Skin epidermis (tissue), 12 donors: ENCODE results near the gene C4orf50.

Experiments used
- H3K27ac ChIP-seq, 21 experiments: fragments of 200-600 bp; sonication (generic) in 11 of 21; one replicate each; pipeline ENCODE4 v1.5.0; 2020; ENCODE audit warnings: mild to moderate bottlenecking in 3 of 21, inconsistent platforms in 2 of 21, moderate library complexity in 2 of 21
- H3K4me3 ChIP-seq, 7 experiments: fragments of 200-600 bp; sonication (generic) in 2 of 7; one replicate each; pipeline ENCODE4 v1.5.0; 2020; ENCODE audit warnings: inconsistent platforms in 2 of 7, mild to moderate bottlenecking in 2 of 7, moderate library complexity in 1 of 7

The C4orf50 gene

DNA sequence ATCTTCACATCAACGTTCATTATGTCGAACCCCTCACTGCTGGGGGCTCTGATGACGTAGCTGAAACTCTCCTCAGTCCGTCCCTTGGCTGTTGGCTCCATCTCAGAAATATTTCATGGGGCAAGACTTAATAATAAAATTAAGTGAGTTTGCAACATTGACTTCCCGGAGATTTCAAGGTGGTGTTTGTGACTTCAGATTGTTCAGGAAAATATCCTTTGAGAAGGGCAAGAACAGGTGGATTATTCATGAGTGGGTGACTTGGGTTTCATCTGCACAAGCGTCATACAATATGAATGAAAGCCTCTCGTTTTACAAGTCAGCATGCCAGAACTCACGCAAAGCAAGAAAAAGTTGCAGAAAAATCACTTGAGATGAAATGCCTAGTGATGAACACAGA is at the start of gene C4orf50:
TSS of gene C4orf50 (minus strand) at position 101 of the 400 bp plus-strand sequence.
- Histone ChIP-seq H3K4me3 (no peak within 1 kb of the TSS), H3K27ac (no peak within 1 kb of the TSS)

DNA sequence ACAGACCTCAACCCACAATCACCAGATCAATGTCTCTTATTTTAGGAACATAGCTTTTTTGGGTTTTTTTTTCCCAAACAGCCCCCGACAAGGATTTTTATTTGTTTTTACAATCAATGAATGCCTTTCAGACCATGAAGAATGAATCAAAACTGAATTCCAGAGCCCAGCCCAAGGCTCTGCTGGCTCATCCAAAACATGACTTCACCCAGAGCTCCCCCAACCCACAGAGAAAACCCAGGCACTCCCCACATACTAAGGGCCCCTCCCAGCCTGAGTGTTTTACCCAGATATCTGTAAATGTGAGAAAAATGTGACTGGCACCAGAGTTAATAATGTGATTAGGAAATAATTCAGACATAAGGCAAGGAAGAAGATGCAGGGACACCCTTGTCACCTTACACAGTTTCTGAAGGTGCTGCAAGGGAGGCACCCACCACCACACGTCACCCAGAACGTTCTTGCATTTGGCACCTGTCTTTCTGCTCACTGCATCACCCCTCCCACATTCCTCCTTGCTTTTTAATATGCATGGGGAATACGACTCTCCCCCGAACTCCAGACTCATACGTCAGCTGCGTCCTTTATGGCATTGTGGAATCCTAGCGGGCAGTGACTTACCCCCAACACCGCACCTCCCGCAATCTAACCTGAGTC is 47.8 kb upstream of the C4orf50 start:
- H3K27ac ChIP-seq, result no peak overlapping the region

DNA sequence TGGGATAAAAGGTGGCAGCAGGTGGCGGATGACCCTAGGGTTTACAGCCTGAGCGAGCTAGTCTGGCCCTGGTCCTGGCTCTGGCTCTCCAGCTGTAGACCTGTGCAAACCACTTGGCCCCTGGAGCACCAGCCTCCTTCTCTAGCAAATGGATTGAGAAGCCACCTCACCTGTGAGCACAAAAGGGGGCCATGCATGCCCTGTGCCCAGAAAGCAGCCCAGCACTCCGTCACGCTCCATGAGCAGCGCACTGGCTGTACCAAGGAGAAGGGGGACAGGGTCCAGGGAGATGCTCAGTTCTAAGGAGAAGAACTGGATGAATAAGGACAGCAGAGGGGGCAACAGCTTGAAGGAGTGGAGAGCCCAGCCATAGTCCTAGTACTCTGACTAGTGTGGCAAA is 46.9 kb upstream of the C4orf50 start:
- H3K27ac ChIP-seq, result no peak overlapping the region
- H3K4me3 ChIP-seq, result no peak overlapping the region

More for the DNA sequence above, 47.8 kb upstream of the C4orf50 start:
- no peak overlapping the region for H3K4me3 ChIP-seq

DNA sequence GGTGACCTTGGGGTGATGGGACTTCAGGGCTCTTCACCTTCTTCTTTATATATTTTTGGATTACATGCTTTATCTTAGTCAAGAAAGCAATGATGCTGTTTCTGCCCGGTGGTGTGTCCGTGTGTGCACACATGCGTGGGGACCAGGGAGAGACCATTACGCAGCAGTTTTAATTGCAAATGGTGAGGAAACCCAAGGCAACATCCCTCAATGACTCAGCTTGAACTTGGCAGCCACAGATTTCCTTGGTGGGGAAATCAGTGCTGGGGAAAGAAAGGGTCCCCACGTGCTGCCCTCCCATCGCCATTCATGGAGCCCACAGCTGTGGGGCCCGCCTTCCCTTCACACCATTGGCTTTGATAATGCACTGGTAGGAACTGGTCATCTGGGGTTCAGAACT is 46.2 kb upstream of the C4orf50 start:
- no peak overlapping the region for H3K4me3 ChIP-seq
- H3K27ac ChIP-seq, result no peak overlapping the region

DNA sequence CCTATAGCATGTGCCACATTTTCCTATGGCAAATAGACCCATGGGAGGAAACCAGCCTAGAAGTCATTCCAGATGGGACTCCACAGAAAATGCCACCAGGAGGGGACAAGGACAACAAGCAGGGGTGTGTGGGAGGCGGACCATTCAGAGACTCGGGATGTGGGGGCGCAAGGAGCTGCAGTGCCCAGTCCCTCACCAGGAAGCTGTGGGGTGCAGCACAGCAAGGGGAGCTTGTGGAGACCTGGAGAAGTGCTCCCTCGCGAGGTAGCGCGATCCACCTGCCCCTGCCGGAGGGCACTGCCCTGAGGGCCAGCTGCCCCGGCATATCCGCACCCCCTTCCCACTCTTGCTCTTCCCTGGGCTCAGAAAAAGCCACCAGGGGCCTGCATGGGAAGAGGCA is 45.5 kb upstream of the C4orf50 start:
- Histone ChIP-seq H3K4me3 (no peak overlapping the region), H3K27ac (no peak overlapping the region)

DNA sequence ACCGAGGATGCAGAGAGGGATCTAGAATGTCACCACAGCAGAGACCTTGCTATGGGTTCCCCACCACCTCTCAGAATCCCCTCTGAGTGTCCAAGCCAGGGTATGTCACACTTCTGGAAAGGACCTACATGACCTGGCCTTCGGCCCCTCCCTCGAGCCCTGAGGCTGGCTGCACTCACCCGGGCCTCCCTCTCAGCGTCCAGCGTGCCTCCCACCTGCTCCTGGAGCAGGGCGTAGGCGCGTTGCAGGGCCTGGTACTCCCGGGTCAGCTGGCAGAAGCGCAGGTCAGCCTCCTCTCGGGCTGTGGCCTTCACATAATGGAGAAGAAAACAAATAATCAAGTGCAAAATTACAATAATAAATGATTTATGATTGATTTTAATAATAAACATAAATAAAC is 43.9 kb upstream of the C4orf50 start:
- no peak overlapping the region for H3K27ac ChIP-seq

DNA sequence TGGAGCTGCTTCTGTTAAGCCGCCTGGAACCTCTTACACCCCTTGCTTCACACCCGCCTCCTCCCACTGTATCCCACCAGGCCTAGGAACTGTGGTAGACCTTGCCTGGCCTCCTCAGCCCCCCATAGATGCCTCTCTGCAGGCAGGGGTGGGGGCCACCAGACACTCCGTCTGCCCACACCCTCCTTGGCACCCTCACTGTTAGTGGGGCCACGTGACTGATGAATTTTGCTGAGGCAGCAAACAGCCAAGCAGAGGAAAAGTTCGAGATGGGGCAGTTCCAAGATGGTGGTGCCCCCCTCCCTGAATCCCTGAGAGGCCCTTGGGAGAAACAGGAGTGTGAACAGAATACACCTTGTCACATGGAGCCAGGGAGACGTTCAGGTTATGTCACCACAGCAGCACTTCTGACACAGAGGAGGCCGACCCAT is 41.2 kb upstream of the C4orf50 start:
- no peak overlapping the region for H3K4me3 ChIP-seq
- H3K27ac ChIP-seq, result no peak overlapping the region

More for the DNA sequence above, 43.9 kb upstream of the C4orf50 start:
- H3K4me3 ChIP-seq, result no peak overlapping the region

DNA sequence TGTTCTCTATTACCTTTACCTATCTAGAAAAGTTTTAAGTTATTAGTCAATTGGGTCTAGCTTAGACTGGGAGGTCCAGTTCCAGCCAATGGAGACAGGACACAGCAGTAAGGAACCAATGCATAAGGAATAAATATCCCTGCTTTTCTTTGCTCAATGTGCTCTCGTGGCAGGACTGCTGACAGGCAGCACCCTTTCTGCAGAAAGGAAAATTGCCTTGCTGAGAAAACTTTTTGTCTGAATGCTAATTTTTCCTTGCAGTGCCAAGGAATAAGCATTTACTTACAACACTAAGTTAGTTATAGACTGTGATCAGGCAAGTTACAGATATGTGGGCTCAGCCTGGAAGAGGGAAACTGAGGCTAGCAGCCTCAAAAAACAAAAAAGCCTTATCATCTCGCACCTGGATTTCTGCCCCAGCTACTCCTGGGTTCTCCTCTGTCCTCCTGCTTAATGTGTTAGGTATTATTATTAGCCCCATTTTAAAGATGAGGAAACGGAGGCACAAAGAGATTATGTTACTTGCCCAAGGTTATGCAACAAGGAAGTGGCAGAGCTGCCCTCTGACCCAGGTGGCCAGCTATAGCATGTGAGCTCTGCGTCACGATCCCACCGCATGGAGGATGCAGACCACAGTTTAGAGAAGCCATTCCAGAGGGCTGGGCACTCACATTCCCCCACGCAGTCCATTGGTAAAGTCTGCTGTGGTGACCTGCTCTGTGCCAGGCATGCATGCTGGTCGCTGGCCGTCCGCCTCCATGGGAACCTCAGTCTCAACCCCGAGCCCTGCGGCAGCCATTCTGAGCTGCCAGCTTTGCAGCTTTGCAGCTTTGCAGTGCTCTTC is 40.5 kb upstream of the C4orf50 start:
- H3K4me3 ChIP-seq, result no peak overlapping the region
- no peak overlapping the region for H3K27ac ChIP-seq

DNA sequence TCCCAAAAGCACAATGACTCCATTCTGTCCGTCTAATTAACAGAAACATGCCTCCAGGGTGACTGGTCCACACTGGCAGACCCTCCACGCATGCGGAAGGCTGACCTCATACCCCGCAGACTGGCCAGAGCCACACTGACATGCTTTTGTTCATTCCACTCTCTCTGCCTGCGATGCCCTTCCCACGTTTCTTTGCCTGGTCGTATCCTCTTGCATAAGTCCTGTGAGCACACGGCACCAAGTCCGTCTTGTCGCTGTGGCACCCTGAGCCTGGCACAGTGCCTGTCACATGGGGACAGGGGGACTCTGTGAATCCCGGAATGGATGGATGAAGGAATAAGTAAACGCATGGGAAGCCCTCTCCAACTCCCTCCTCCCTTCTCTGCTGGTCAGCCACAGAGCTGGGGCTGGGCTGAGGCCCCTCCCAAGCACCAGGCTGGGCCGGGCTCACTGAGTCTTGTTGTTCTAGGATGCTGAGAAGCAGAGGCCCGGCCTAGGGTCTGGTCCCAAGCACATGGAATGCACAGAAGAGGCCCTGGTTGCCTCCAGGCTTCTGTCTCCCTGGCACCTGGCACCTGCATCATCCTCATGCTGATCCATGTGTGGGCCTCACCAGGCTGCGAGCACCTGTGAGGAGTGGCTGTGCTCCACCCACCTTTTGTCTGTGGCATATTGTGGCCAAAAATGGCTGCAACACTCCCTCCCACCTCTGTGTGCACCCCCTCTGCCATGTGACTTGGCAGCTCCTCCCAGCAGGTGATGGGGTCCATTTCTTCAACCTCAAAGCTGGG is 38.9 kb upstream of the C4orf50 start:
- Histone ChIP-seq H3K4me3 (no peak overlapping the region), H3K27ac (no peak overlapping the region)

DNA sequence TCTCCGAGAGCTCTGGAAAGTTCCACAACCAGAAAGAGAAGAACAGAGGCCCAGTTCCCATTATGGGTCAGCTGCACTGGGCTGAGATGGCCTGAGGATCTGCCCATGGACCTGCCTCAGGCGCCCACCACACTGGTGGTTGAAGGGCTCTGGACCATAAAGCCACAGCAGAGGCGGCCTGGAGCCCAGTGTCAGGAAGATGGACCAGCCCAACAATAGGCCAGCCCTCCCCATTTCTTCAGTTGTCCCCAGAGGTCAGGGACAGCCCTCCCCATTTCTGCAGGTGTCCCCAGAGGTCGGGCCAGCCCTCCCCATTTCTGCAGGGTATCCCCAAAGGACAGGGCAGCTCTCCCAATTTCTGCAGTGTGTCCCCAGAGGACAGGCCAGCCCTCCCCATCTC is 37.2 kb upstream of the C4orf50 start:
- Histone ChIP-seq H3K27ac (no peak overlapping the region), H3K4me3 (no peak overlapping the region)

DNA sequence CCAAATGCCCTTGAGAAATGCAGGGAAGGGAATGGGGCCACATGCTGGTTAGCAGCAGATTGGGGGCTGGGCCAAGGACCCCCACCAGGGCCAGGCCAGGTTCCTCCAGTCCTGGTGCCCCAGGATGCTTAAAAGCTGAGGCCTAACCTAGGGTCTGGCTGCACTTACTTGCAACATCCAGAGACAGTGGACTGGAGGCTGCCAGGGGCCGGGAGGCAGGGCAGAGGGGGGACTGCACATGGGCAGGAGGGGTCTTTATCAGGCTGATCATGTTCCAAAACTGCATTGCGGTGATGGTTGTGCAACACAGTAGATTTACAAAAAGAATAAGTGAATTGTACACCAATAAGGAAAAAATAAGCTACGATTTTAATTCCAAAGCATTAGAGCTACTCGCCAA is 36.8 kb upstream of the C4orf50 start:
- Histone ChIP-seq H3K27ac (no peak overlapping the region), H3K4me3 (no peak overlapping the region)

DNA sequence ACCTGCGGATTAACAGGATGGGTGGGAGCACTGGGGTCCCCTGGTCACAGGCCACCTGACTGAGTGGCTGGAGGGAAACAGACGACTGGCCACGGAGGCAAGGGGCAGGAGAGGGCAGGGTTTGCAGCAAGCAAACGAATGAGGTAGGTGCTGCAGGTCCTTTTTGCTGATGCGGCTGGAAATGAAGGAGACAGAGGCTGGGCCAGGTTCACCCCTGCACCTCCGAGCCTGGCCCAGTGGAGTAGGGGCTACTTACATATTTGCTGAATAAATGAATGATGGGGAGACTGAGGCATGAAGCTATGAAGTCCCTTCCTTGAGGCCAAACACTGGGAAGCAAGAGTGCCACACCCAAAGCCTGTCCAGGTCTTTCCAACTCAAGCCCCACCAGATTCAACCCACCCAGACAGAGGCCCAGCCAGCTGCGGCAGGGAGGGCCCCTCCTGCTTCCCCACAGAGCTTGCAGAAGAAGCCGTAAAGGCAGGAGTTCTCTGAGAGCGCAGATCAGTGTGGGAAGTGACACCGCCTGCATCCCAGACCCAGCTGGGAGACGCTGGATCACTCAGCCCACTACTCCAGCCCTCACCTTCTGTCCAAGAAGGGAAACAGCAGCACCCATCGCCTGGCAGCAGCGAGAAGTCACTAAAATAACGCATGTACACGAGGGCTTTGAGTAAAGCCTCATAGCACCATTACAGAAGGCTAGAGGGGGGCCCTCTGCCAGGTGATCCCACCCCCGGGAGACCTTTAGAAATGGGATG is 36.1 kb upstream of the C4orf50 start:
- H3K4me3 ChIP-seq, result no peak overlapping the region
- H3K27ac ChIP-seq, result no peak overlapping the region

DNA sequence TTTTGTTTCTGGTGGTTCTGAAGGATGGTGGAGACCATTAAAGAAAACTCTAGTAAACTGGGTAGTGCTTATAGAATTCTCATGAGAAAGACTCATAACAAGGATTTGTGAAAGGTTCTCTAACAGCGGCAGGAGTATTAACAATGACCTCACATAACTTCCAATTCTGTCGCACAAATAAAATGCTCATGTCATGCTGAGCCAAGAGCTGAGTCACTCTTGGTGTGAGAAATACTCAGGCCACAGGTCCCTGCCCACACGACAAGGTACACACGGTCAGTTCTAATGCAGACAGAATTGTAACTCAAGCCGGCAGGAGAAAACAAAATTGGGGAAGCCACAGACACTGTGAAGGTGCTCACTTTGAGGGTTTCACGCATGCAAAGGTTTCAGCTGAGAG is 34.4 kb upstream of the C4orf50 start:
- H3K4me3 ChIP-seq, result no peak overlapping the region
- no peak overlapping the region for H3K27ac ChIP-seq

DNA sequence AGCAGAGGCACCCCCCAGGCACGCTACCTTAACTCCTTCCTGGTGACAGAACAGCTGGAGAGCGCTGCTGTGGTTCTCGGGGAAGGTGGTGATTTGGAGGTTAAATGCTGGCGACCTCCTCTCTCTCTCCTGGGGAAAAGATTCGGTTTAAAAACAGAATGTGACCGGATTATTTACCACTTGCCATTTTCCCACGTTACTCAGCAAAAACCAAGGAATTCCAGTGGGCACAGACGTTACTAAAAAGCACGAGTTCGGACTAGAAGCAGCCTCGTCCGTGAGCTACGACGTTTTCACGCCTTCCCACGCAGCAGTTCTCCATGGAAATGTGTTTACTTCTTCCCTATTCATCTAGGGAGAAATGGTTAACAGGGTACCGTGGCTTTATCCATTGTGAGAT is 32.3 kb upstream of the C4orf50 start:
- no peak overlapping the region for H3K4me3 ChIP-seq
- H3K27ac ChIP-seq, result no peak overlapping the region

DNA sequence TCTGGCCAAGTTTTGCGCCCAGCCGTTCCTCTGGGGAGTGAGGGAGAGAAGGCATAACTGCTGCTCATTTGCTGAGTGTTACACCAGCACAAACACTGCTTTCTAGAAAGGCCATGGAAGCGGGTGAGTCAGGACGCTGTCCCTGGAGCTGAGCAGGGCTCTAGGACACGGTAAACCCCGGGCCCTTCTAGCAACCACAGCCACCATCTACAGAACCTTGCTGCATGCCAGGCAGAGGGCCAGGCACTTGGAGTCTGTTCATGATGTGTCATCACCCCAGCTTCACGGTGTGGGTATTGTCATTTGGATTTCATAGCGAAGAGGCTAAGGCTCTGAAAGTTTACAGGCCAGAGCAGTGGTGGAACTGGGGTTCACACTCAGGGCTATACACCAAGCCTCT is 31.8 kb upstream of the C4orf50 start:
- Histone ChIP-seq H3K27ac (no peak overlapping the region), H3K4me3 (no peak overlapping the region)

DNA sequence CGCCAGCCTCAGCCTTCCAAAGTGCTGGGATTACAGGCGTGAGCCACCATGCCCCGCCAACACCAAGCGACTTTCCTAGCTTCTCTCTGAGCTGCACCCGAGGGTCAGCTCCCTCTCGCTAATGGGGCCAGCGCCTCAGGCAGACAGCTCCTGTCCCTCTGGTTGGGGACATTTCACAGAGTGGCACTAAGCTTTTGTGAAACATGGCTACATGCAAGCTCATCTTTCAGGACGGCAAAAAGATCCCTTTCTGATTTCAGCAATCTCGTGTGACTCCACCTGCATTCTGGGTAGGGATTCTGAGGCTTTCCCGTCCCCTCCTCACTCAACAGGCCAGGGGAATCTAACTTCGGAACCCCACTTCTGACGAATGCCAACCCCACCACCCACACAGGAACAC is 31.0 kb upstream of the C4orf50 start:
- Histone ChIP-seq H3K27ac (no peak overlapping the region), H3K4me3 (no peak overlapping the region)

DNA sequence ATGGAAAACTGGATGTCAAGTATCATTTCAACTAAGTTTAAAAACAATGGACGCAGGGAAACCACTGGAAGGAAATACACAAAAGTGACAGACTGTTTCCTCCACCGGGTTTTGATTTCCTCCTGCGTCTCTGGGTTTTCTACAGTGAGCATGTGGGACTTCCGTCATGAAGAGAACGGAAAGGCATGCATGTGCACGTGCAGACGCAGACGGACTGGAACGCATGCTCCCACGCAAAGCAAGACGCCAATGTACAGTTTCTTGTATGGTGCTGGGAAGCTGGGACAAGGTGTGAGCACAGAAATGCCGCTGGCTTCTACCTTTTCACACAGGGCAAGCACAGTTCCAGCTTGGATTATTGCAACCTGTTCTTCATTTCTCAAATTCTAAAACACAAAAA is 30.3 kb upstream of the C4orf50 start:
- H3K27ac ChIP-seq, result no peak overlapping the region
- H3K4me3 ChIP-seq, result no peak overlapping the region

DNA sequence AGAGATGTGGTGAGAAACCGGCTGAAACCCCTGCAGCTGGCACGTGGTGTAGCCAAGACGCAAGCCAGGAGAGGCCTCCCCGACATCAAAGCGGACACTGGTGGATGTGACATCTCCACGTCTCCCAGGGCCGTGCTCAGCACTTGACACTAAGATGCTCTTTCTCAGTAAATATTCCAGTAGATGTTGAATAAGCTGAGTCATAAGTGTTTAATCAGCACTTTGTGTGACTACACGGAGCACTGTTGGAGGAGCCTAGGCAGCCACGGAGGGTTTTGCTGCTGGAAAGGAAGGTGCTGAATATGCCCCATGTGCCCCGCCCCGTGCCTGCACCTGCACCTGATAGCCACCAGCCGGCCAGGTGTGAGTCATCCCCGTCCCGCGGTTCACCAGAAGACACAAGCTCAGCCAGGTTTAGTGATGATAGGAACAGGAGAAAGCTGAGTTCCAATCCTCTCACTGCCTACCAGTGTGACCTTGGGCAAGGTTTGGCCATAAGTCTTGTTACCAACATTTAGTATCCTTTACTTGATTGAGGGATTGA is 29.0 kb upstream of the C4orf50 start:
- H3K27ac ChIP-seq, result no peak overlapping the region
- no peak overlapping the region for H3K4me3 ChIP-seq

DNA sequence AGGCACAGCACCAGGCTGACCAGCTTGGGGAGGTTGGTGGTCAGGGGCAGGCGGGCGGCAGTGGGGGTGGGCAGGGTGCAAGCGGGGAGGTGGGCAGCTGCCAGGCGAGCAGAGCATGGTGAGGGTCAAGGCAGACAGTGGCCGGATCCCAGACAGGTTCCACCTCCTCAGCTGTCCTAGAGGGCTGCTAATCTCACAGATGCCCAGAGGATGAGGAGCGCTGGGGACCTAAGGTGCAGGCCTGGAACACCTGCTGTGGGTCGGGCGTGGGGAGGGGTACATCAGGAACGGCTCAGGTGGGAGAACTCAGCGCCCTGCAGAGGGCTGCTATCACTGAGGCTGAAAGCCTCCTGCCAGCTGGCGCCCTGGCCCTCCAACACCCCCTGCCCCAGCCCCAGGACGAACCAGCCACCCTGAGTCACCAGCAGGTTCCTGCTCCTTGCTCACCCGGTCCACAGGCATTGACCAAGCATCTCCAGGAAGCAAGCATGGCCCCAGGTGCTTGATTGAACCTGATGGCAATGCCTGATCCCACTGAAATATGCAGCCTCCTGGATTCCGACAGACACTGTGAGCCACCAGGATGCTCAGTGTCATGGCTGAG is 28.4 kb upstream of the C4orf50 start:
- Histone ChIP-seq H3K4me3 (no peak overlapping the region), H3K27ac (no peak overlapping the region)
